HL-60 (cell line): Measurements from ENCODE around the gene ZNF155.
A peak's percentile ranks its signal among the peaks of the same experiment; 100 is the strongest.

ENCODE experiments used
- DNase-seq, 2 experiments: peaks; one replicate each; pipeline ENCODE4 v3.0.0-alpha.2; 2010 to 2020; ENCODE audit warnings: low read depth in 1 of 2, low spot score in 1 of 2
- H3K27ac ChIP-seq: fragments of 250-450 bp; sonication (Bioruptor Pico); replicated peaks from 2 replicates; pipeline ENCODE4 v1.5.1; 2020; ENCODE audit warnings: mild to moderate bottlenecking, moderate library complexity
- H3K27me3 ChIP-seq: fragments of 250-450 bp; sonication (Bioruptor Pico); 2 replicates; pipeline ENCODE4 v1.5.1; 2021; ENCODE audit warnings: mild to moderate bottlenecking, moderate library complexity; ENCODE audit not compliant: insufficient read depth, poor library complexity, severe bottlenecking
- H3K4me3 ChIP-seq: replicated peaks from 2 replicates; pipeline ENCODE4 v1.5.1; 2011; ENCODE audit warnings: mild to moderate bottlenecking, control low read depth, low read length; ENCODE audit not compliant: insufficient read depth
- GABPA ChIP-seq: IDR thresholded peaks from 2 replicates; pipeline ENCODE4 v1.6.1; 2012; ENCODE audit warnings: low read depth
- POLR2AphosphoS5 ChIP-seq: IDR thresholded peaks from 2 replicates; pipeline ENCODE4 v1.6.1; 2012; ENCODE audit warnings: low read depth
- REST ChIP-seq: IDR thresholded peaks from 2 replicates; pipeline ENCODE4 v1.6.1; 2012; ENCODE audit warnings: low read depth; ENCODE audit not compliant: insufficient replicate concordance
- SPI1 ChIP-seq: IDR thresholded peaks from 2 replicates; pipeline ENCODE4 v1.6.1; 2012; ENCODE audit warnings: low read depth, mild to moderate bottlenecking, borderline replicate concordance
- TF ChIP-seq, protein P1 (sequence below): IDR thresholded peaks from one replicate; pipeline ENCODE4 v1.5.1; 2011; ENCODE audit warnings: low read length, control low read depth, inconsistent platforms; ENCODE audit not compliant: insufficient read depth

The ZNF155 gene

DNA sequence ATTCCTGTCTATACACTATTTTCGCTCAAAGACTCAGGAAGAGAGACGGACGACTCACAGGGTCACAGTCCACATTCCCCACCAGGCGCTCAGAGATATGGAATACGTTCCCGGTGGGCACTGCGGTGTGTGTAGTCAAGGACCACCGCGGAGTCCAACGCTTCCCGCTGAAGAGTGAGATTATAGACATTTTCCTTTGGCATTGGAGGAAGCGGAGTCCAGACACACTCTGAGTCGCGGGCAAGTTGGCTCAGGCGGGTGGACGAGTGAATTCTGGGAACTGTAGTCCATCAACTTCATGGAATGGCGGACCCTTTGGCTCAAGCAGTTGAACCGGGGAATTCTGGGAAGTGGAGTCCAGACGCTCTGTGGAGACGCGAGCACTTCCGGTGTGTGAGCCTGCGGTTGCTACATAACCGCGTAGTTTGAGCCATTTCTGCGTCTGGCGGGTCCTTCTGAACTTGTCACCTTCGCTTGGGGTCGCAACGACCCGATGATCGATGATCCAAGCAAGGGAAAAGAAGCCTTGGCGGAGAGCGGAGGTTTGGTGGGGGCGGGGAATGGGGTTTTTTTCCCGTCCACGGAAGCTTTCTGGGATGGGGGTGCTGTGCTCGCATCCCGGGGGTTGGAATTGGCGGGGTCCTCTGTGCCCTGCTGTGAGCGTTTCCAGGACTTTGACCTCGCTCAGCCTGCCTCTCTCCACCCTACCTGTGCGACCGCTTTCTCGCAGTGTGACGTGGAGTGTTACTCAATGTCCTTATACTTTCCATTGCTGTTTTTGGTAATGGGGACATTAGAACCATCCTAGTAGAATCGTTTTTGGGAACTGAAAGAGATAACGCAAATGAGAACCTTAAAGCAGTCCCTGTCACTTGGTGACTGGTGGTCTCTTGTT is 18.8 kb downstream of the ZNF155 start, which contains the start of gene ZNF230:
ZNF230 (plus strand) TSS at position 392 of the 895 bp plus-strand sequence. CDS start 4,122 bp downstream, outside the sequence.
- Histone ChIP-seq H3K27me3 (no peaks in the 10 kb centered on the region), H3K27ac (peak within 1 kb of the TSS; percentile 72), H3K4me3 (peak within 1 kb of the TSS; percentile 94)
- TF ChIP-seq SPI1 = peak; percentile 65; the same call in 1 of the 2 replicates
- peak; percentile 82 for TF ChIP-seq GABPA
- peak; percentile 89 for TF ChIP-seq POLR2AphosphoS5
- TF ChIP-seq, protein P1, sequence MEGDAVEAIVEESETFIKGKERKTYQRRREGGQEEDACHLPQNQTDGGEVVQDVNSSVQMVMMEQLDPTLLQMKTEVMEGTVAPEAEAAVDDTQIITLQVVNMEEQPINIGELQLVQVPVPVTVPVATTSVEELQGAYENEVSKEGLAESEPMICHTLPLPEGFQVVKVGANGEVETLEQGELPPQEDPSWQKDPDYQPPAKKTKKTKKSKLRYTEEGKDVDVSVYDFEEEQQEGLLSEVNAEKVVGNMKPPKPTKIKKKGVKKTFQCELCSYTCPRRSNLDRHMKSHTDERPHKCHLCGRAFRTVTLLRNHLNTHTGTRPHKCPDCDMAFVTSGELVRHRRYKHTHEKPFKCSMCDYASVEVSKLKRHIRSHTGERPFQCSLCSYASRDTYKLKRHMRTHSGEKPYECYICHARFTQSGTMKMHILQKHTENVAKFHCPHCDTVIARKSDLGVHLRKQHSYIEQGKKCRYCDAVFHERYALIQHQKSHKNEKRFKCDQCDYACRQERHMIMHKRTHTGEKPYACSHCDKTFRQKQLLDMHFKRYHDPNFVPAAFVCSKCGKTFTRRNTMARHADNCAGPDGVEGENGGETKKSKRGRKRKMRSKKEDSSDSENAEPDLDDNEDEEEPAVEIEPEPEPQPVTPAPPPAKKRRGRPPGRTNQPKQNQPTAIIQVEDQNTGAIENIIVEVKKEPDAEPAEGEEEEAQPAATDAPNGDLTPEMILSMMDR = no peak
- DNase-seq = peak; percentile 97

DNA sequence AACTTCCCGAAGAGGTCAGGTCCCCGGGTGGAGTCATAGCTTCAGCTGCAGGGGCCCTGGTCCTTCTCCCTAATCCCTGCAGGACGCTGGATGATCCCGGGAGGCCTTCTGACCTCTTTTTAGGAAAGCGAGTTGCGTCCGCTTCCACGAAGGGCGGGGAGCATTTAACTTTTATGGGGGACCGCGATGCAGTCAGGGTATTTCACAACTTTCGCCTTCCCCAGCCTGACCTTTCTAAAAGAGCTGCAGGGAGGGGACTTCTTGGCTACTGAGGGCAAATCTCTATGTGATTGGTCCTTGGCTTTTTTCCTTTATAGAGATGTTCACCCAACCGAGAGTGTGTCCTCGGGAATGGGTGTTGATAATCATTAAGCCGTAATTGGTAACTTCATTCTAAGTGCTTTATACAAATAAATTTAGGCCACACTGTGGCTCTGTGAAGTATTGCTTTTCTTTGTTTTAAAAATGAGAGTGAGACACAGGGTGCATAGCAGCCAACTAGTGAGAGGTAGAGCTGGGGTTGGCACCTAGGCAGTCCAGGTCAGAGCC is 19.5 kb downstream of the ZNF155 start:
- H3K4me3 ChIP-seq = peak overlapping the region; percentile 94
- no peaks in the 10 kb centered on the region for H3K27me3 ChIP-seq
- no peak for TF ChIP-seq GABPA
- no peak for TF ChIP-seq POLR2AphosphoS5
- no peak for TF ChIP-seq SPI1
- TF ChIP-seq, protein P1 = no peak
- TF ChIP-seq REST = no peak
- DNase-seq = peak in 1 of 2 experiments; percentile 29
- H3K27ac ChIP-seq = peak overlapping the region; percentile 72

GRCh38 chr19:44005973-44006372 is 22.0 kb downstream of the ZNF155 start:
- TF ChIP-seq, protein P1 = no peak
- TF ChIP-seq REST = no peak
- no peak; the same call in 1 of the 2 replicates for TF ChIP-seq GABPA
- peak; percentile 47; the same call in 1 of the 2 replicates for TF ChIP-seq SPI1
- peak; percentile 46; the same call in 1 of the 2 replicates for TF ChIP-seq POLR2AphosphoS5
- H3K27me3 ChIP-seq = no peaks in the 10 kb centered on the region
- H3K27ac ChIP-seq = peak overlapping the region; percentile 64
- peak; percentile 66 to 76 for DNase-seq
- H3K4me3 ChIP-seq = no peak overlapping the region
